Measurements from ENCODE around the gene ARR3. TPM values are rescaled to one million over a fixed set of nuclear protein-coding genes. Genes with fewer than 3 reads are reported as not detected.
"Not testable (repeated sequence)": the region's sequence is repeated elsewhere in the genome, so short reads cannot be mapped to it uniquely, and the experiment has no call there.

ARR3 gene
- total RNA-seq, 2 donors from 2014 or later, result not detected

DNA sequence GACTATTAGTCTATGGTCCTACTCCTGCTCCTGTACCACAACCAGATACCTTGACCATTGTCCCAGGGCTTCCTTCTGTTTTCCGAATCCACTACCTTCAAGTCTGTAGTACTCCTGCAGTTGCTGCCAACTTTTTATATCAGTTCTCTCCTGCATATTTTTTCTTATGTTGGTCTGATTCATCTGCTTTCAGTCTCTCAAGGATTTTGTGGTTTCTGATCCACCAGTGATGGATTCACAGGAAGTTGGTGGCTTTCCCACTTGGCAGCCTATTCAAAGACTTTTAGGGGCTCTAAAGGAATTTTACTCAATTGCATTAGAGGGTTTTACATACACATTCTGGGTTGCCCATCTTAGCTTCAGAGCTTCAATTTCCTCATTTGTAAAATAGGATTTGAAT is 45.4 kb downstream of the ARR3 start:
- no peak for DNase-seq
- no peaks in the 10 kb centered on the region for H3K9me3 ChIP-seq
- no peaks in the 10 kb centered on the region for H3K27me3 ChIP-seq
- intact Hi-C loops (cut with DNase I), result no loop called here
- H3K27ac ChIP-seq, result no peak overlapping the region
- ATAC-seq, result no peak
- 100% methylated on average over 1 of the region's 1 CpG for WGBS, 2 donors
- no peaks in the 10 kb centered on the region for H3K36me3 ChIP-seq (replicated peaks in 1 of 2; ENCODE audit: insufficient read depth in 1 of 2, low read depth in 2 of 2)
- no peak overlapping the region for H3K4me3 ChIP-seq
- no peak for TF ChIP-seq POLR2A (IDR thresholded peaks at IDR 0.05)
- TF ChIP-seq CTCF (IDR thresholded peaks at IDR 0.05), result no peak
- no peaks in the 10 kb centered on the region for H3K4me1 ChIP-seq

- ATAC-seq (no peak), DNase-seq (no peak)
- Histone ChIP-seq H3K4me3 (no peak overlapping the region), H3K27me3 (no peaks in the 10 kb centered on the region), H3K36me3 (replicated peaks in 1 of 2; ENCODE audit: insufficient read depth in 1 of 2, low read depth in 2 of 2) (no peaks in the 10 kb centered on the region), H3K9me3 (no peaks in the 10 kb centered on the region), H3K27ac (no peak overlapping the region), H3K4me1 (no peaks in the 10 kb centered on the region)
- intact Hi-C loops (cut with DNase I), result no loop called here
- TF ChIP-seq POLR2A (IDR thresholded peaks at IDR 0.05), result no peak
- no peak for TF ChIP-seq CTCF (IDR thresholded peaks at IDR 0.05)
- WGBS, 2 donors, result 97% methylated on average over 4 of the region's 4 CpGs
Observed at GRCh38 chrX:70322784-70323183, 54.6 kb downstream of the ARR3 start.

DNA sequence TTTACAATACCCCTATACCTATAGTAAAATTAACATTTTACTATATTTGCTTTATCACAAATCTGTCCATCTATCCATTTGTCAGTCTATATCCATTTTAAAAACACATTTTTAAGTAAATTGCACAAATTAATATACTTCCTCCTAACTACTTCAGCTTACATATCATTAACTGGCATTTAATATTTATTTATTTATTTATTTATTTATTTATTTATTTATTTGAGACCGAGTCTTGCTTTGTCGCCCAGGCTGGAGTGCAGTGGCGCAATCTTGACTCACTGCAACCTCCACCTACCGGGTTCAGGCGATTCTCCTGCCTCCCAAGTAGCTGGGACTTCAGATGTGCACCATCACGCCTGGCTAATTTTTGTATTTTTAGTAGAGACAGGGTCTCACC is 55.5 kb downstream of the ARR3 start:
- DNase-seq; intact Hi-C loops (cut with DNase I); H3K9me3 ChIP-seq; H3K36me3 ChIP-seq (replicated peaks in 1 of 2; ENCODE audit: insufficient read depth in 1 of 2, low read depth in 2 of 2); H3K4me1 ChIP-seq; ATAC-seq; H3K27me3 ChIP-seq; H3K4me3 ChIP-seq; H3K27ac ChIP-seq: not testable (repeated sequence)
- WGBS, 2 donors, result 96 to 100% methylated on average over 6 of the region's 6 CpGs

DNA sequence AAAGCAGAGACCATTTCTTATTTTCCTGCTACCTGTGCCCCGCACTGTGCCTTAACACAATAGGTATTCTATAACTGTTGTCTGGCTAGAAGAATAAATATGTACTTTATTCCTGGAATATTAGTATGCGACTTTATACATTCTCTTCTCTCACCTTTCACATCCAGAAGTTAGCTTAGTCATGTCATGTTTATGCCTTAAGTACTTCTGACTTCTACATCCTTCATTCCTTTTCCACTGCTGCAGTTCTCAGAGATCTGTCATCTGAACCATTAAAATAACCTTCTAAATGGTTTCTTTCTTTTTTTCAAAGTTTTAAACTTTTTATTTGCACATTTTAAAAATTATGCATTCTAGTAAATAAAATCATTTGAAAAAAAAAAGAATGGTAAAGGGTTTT is 56.2 kb downstream of the ARR3 start:
- no peak for TF ChIP-seq CTCF (IDR thresholded peaks at IDR 0.05)
- no peak for TF ChIP-seq POLR2A (IDR thresholded peaks at IDR 0.05)
- H3K4me1 ChIP-seq, result no peaks in the 10 kb centered on the region
- H3K27me3 ChIP-seq, result no peaks in the 10 kb centered on the region
- H3K4me3 ChIP-seq, result no peak overlapping the region
- H3K36me3 ChIP-seq (replicated peaks in 1 of 2; ENCODE audit: insufficient read depth in 1 of 2, low read depth in 2 of 2), result no peaks in the 10 kb centered on the region
- DNase-seq (no peak), ATAC-seq (no peak)
- H3K9me3 ChIP-seq, result no peaks in the 10 kb centered on the region
- intact Hi-C loops (cut with DNase I), result no loop called here
- H3K27ac ChIP-seq, result no peak overlapping the region
- 92 to 96% methylated on average over 2 of the region's 2 CpGs for WGBS, 2 donors

GRCh38 chrX:70331161-70331560 is 63.0 kb downstream of the ARR3 start:
- DNase-seq (no peak), ATAC-seq (no peak)
- no peaks in the 10 kb centered on the region for H3K9me3 ChIP-seq
- H3K27ac ChIP-seq, result no peak overlapping the region
- H3K4me1 ChIP-seq, result no peaks in the 10 kb centered on the region
- H3K4me3 ChIP-seq, result no peak overlapping the region
- no peaks in the 10 kb centered on the region for H3K27me3 ChIP-seq
- TF ChIP-seq POLR2A (IDR thresholded peaks at IDR 0.05), result no peak
- no peak for TF ChIP-seq CTCF (IDR thresholded peaks at IDR 0.05)
- intact Hi-C loops (cut with DNase I), result no loop called here
- WGBS, 2 donors, result 93 to 95% methylated on average over 1 of the region's 1 CpG
- no peaks in the 10 kb centered on the region for H3K36me3 ChIP-seq (replicated peaks in 1 of 2; ENCODE audit: insufficient read depth in 1 of 2, low read depth in 2 of 2)

Small RNAs within 50 kb of the gene (small RNA-seq; reads per million reads assigned to genes)
- gene RNA5SP507, result not detected

Other genes with a start within 250 kb of the ARR3 start
- gene AWAT2, start 218.4 kb upstream of the ARR3 start, total RNA-seq, result not detected
- not detected for gene OTUD6A, start 205.9 kb upstream of the ARR3 start, total RNA-seq
- gene IGBP1, start 134.9 kb upstream of the ARR3 start, total RNA-seq, result 10 to 100 TPM; 39.9 to 64.1 TPM
- gene DGAT2L6, start 90.9 kb upstream of the ARR3 start, total RNA-seq, result not detected
- gene AWAT1, start 33.7 kb upstream of the ARR3 start, total RNA-seq, result not detected
- gene P2RY4, start 8.1 kb upstream of the ARR3 start, total RNA-seq, result 1 to 10 TPM in 1 of 2 donors, not detected in 1; 1.3 TPM
- not detected for gene RAB41, start 13.8 kb downstream of the ARR3 start, total RNA-seq
- gene PDZD11, start 21.6 kb downstream of the ARR3 start, total RNA-seq, result 10 to 100 TPM in 1 of 2 donors, 1 to 10 TPM in 1; 7.3 to 27.2 TPM
- gene KIF4A, start 21.8 kb downstream of the ARR3 start, total RNA-seq, result not detected
- under 1 TPM in 1 of 2 donors, not detected in 1; 0.26 TPM for gene GDPD2, start 155.0 kb downstream of the ARR3 start, total RNA-seq
- 10 to 100 TPM; 26.0 to 26.7 TPM for gene DLG3, start 176.5 kb downstream of the ARR3 start, total RNA-seq